Loucy (cell line): ENCODE results near the gene VWA8.

Experiments
- CTCF ChIP-seq: fragments of 200-600 bp; sonication (generic); conservative IDR thresholded peaks from 2 replicates; pipeline ENCODE4 v1.5.1; 2014; ENCODE audit warnings: mild to moderate bottlenecking, antibody characterized with exemption, low read length
- EZH2phosphoT487 ChIP-seq: fragments of 200-600 bp; IDR thresholded peaks from 2 replicates; pipeline ENCODE4 v1.6.1; 2018; ENCODE audit warnings: antibody characterized with exemption, mild to moderate bottlenecking, moderate library complexity, borderline replicate concordance

- no peak for TF ChIP-seq CTCF
- no peak for TF ChIP-seq EZH2phosphoT487
Measured at GRCh38 chr13:41666644-41667043, 294.3 kb downstream of the VWA8 start.
